Trophoblast cell (in vitro differentiated cells and primary cell): Measurements from ENCODE around the gene GNB5.

Experiments used
- DNase-seq, 2 donors: peaks; one replicate each; pipeline ENCODE4 v3.0.0-alpha.2; 2016
- H2AFZ ChIP-seq: 2 replicates; pipeline ENCODE4 v1.6.1; 2013; ENCODE audit warnings: low read length, moderate library complexity, mild to moderate bottlenecking; ENCODE audit not compliant: insufficient read depth, poor library complexity
- H2AK5ac ChIP-seq: 2 replicates; pipeline ENCODE4 v1.6.1; 2013; ENCODE audit warnings: mild to moderate bottlenecking, low read length
- H2BK120ac ChIP-seq: 2 replicates; pipeline ENCODE4 v1.6.1; 2013; ENCODE audit warnings: low read length, mild to moderate bottlenecking, moderate library complexity; ENCODE audit not compliant: insufficient read depth, poor library complexity
- H2BK12ac ChIP-seq: 2 replicates; pipeline ENCODE4 v1.6.1; 2013; ENCODE audit warnings: mild to moderate bottlenecking, low read length, moderate library complexity
- H2BK5ac ChIP-seq: 2 replicates; pipeline ENCODE4 v1.6.1; 2013; ENCODE audit warnings: low read length, low read depth, moderate library complexity, mild to moderate bottlenecking; ENCODE audit not compliant: poor library complexity
- H3K14ac ChIP-seq: 2 replicates; pipeline ENCODE4 v1.6.1; 2013; ENCODE audit warnings: mild to moderate bottlenecking, low read length
- H3K18ac ChIP-seq: 2 replicates; pipeline ENCODE4 v1.6.1; 2013; ENCODE audit warnings: mild to moderate bottlenecking, low read length
- H3K23ac ChIP-seq: 2 replicates; pipeline ENCODE4 v1.6.1; 2013; ENCODE audit warnings: low read length
- H3K27ac ChIP-seq: 2 replicates; pipeline ENCODE4 v1.5.1; 2013; ENCODE audit warnings: low read depth, mild to moderate bottlenecking, inconsistent platforms, low read length, moderate library complexity
- H3K27me3 ChIP-seq: 2 replicates; pipeline ENCODE4 v1.6.1; 2013; ENCODE audit warnings: inconsistent platforms, mild to moderate bottlenecking, low read length, moderate library complexity; ENCODE audit not compliant: insufficient read depth
- H3K36me3 ChIP-seq, 2 experiments: 1 replicate in 1 of 2; 2 replicates in 1 of 2; pipeline ENCODE4 v1.6.1; 2013; ENCODE audit warnings: low read length in 2 of 2, mild to moderate bottlenecking in 2 of 2, moderate library complexity in 1 of 2; ENCODE audit not compliant: insufficient read depth in 2 of 2, control insufficient read depth in 1 of 2
- H3K4ac ChIP-seq: 2 replicates; pipeline ENCODE4 v1.6.1; 2013; ENCODE audit warnings: low read depth, mild to moderate bottlenecking, low read length, moderate library complexity
- H3K4me1 ChIP-seq, 2 experiments: 1 replicate in 1 of 2; 2 replicates in 1 of 2; pipeline ENCODE4 v1.6.1; 2013; ENCODE audit warnings: low read length in 2 of 2, mild to moderate bottlenecking in 2 of 2, moderate library complexity in 1 of 2; ENCODE audit not compliant: insufficient read depth in 2 of 2, control insufficient read depth in 1 of 2
- H3K4me2 ChIP-seq: 2 replicates; pipeline ENCODE4 v1.6.1; 2013; ENCODE audit warnings: inconsistent platforms, mild to moderate bottlenecking, low read length, moderate library complexity
- H3K4me3 ChIP-seq: 2 replicates; pipeline ENCODE4 v1.5.1; 2013; ENCODE audit warnings: mild to moderate bottlenecking, low read depth, low read length, inconsistent platforms
- H3K79me1 ChIP-seq: one replicate; pipeline ENCODE4 v1.6.1; 2013; ENCODE audit warnings: low read length
- H3K79me2 ChIP-seq: 2 replicates; pipeline ENCODE4 v1.6.1; 2013; ENCODE audit warnings: low read length, mild to moderate bottlenecking; ENCODE audit not compliant: control insufficient read depth, insufficient read depth, poor library complexity
- H3K9ac ChIP-seq: 2 replicates; pipeline ENCODE4 v1.6.1; 2013; ENCODE audit warnings: mild to moderate bottlenecking, low read length
- H3K9me3 ChIP-seq: 2 replicates; pipeline ENCODE4 v1.6.1; 2013; ENCODE audit warnings: low read depth, mild to moderate bottlenecking, control low read depth, inconsistent platforms, low read length; ENCODE audit not compliant: insufficient read depth
- H4K12ac ChIP-seq: 2 replicates; pipeline ENCODE4 v1.6.1; 2013; ENCODE audit warnings: low read depth, mild to moderate bottlenecking, low read length, moderate library complexity
- H4K8ac ChIP-seq: 2 replicates; pipeline ENCODE4 v1.6.1; 2013; ENCODE audit warnings: low read depth, mild to moderate bottlenecking, low read length, moderate library complexity
- H4K91ac ChIP-seq: one replicate; pipeline ENCODE4 v1.6.1; 2013; ENCODE audit warnings: low read depth, mild to moderate bottlenecking, low read length, moderate library complexity
- WGBS: extraction: QIAGEN DNeasy Blood & Tissue Kit; methylation state at CpG from one replicate; pipeline ENCODE4 v1.1.7; 2013; ENCODE audit warnings: missing lambda C conversion rate; ENCODE audit not compliant: insufficient read length, insufficient coverage; ENCODE audit errors: extremely low coverage; 5-methylcytosine and 5-hydroxymethylcytosine counted together

GNB5 gene

DNA sequence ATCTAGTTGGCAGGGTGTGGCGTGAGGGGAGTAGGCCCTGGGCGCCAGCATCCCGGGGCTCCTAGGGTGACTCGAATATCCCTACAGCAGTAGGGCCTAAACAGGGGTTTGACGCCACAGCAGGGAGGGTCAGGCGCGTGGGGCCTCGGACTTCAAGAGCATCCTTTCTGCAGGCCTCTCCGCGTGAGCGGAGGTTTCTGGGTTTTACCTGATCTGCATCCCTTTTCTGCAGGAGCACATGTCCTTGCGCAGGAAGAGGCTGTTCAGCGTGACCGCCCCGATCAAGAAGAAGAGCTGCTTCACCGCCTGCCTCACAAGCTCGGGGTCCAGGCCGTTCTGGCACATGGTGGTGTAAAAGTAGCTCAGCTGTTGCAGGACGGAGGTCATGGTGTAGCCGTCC, 13.5 kb upstream of the GNB5 start:
- H3K4me1 ChIP-seq = no peaks in the 10 kb centered on the region
- no peak overlapping the region for H3K4ac ChIP-seq
- H3K9me3 ChIP-seq = no peaks in the 10 kb centered on the region
- no peaks in the 10 kb centered on the region for H3K79me1 ChIP-seq
- H3K27me3 ChIP-seq = no peaks in the 10 kb centered on the region
- no peak overlapping the region for H4K8ac ChIP-seq
- no peak overlapping the region for H4K12ac ChIP-seq
- H2BK5ac ChIP-seq = no peak overlapping the region
- H3K23ac ChIP-seq = no peak overlapping the region
- no peak overlapping the region for H3K4me2 ChIP-seq
- peaks cover 0 to 2% of the 10 kb centered on the region in 2 experiments for H3K36me3 ChIP-seq
- no peak overlapping the region for H2BK12ac ChIP-seq
- H3K14ac ChIP-seq = no peak overlapping the region
- no peak overlapping the region for H2AK5ac ChIP-seq
- no peak overlapping the region for H3K27ac ChIP-seq
- no CpG with 5 or more reads among the region's 20 CpGs for WGBS
- no peak for DNase-seq
- H3K9ac ChIP-seq = no peak overlapping the region
- H4K91ac ChIP-seq = no peak overlapping the region
- no peak overlapping the region for H3K18ac ChIP-seq
- H2BK120ac ChIP-seq = no peak overlapping the region
- no peaks in the 10 kb centered on the region for H3K79me2 ChIP-seq
- H2AFZ ChIP-seq = no peak overlapping the region
- H3K4me3 ChIP-seq = no peak overlapping the region

DNA sequence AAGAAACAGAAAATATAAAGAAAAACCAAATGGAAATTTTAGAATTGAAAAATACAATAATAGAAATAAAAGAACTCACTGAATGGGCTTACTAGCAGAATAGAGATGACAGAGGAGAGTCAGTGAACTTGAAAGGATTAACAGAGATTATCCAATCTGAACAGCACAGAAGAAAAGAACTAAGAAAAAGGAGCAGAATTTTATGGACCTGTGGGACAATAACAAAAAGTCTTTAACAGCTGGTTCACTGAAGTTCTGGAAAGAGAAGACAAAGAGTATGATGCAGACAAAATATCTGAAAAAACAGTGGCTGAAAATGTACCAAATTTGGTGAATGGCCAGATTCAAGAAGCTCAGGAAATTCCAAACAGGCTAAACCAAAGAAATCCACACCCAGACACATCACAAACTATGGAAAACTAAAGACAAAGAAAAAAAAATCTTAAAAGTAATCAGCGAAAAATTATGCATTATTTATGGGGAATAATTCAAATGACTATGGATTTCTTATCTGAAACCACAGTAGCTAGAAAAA, 9.7 kb upstream of the GNB5 start:
- DNase-seq = no peak
- H3K9ac ChIP-seq = no peak overlapping the region
- H2AFZ ChIP-seq = no peak overlapping the region
- H3K4me3 ChIP-seq = no peak overlapping the region
- H3K4me2 ChIP-seq = no peak overlapping the region
- H4K12ac ChIP-seq = no peak overlapping the region
- H3K27me3 ChIP-seq = no peaks in the 10 kb centered on the region
- no peak overlapping the region for H2BK120ac ChIP-seq
- no peak overlapping the region for H3K23ac ChIP-seq
- H4K91ac ChIP-seq = no peak overlapping the region
- H3K79me1 ChIP-seq = no peaks in the 10 kb centered on the region
- no peak overlapping the region for H4K8ac ChIP-seq
- H3K14ac ChIP-seq = no peak overlapping the region
- H3K79me2 ChIP-seq = no peaks in the 10 kb centered on the region
- no peak overlapping the region for H3K4ac ChIP-seq
- no peak overlapping the region for H2BK5ac ChIP-seq
- H3K18ac ChIP-seq = no peak overlapping the region
- H3K4me1 ChIP-seq = no peaks in the 10 kb centered on the region
- H2BK12ac ChIP-seq = no peak overlapping the region
- H3K9me3 ChIP-seq = no peaks in the 10 kb centered on the region
- WGBS = no CpG with 5 or more reads among the region's 1 CpG
- H2AK5ac ChIP-seq = no peak overlapping the region
- no peaks in the 10 kb centered on the region for H3K36me3 ChIP-seq
- H3K27ac ChIP-seq = no peak overlapping the region

DNA sequence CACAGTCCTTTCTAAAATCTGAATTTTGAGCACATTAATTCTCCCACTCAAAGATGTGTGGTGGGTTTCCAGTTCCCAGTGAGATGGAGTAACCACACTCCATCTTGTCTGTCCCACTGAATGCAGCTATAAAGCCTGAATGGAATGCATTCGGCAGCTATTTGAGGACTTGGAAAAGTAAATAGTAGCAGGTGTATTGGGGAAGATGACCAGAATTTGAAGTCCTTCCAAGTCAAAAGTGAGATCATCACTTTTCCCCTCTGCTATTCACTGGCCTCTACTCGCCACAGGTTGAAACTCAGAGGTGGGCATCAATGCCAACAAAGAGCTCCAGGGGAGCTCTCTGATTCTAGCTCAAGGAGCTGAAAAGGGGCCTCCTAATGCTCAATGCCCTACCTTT, 8.1 kb upstream of the GNB5 start:
- no peak overlapping the region for H4K91ac ChIP-seq
- no peak overlapping the region for H3K14ac ChIP-seq
- H3K23ac ChIP-seq = no peak overlapping the region
- no peak overlapping the region for H2AK5ac ChIP-seq
- H3K4ac ChIP-seq = no peak overlapping the region
- no peak overlapping the region for H2AFZ ChIP-seq
- no peaks in the 10 kb centered on the region for H3K36me3 ChIP-seq
- no peak overlapping the region for H2BK120ac ChIP-seq
- DNase-seq = no peak
- H2BK12ac ChIP-seq = no peak overlapping the region
- no peak overlapping the region for H3K27ac ChIP-seq
- H3K4me2 ChIP-seq = no peak overlapping the region
- no peaks in the 10 kb centered on the region for H3K79me1 ChIP-seq
- H3K9me3 ChIP-seq = no peaks in the 10 kb centered on the region
- H3K4me1 ChIP-seq = no peaks in the 10 kb centered on the region
- H4K12ac ChIP-seq = no peak overlapping the region
- no peak overlapping the region for H2BK5ac ChIP-seq
- H3K79me2 ChIP-seq = no peaks in the 10 kb centered on the region
- WGBS = no CpG with 5 or more reads among the region's 2 CpGs
- no peaks in the 10 kb centered on the region for H3K27me3 ChIP-seq
- no peak overlapping the region for H4K8ac ChIP-seq
- H3K4me3 ChIP-seq = no peak overlapping the region
- no peak overlapping the region for H3K18ac ChIP-seq
- no peak overlapping the region for H3K9ac ChIP-seq

DNA sequence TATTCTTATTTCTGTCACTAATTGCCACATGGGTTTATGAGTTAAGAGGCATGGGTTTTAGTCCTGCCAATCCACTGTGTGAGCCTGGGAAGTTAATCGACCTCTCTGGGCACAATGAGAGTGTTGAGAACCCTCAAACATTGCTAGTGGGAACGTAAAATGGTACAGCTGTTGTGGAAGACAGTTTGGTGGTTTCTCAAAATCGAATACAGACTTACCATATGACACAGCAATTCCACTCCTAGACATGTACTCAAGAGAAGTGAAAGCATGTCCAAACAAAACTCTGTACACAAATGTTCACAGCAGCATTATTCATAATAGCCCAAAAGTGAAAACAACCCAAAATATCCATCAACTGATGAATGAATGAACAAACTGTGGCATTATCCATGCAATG, 5.7 kb upstream of the GNB5 start:
- Histone ChIP-seq H3K9ac (no peak overlapping the region), H2AFZ (no peak overlapping the region), H2BK12ac (no peak overlapping the region), H3K23ac (no peak overlapping the region), H3K4me1 (no peaks in the 10 kb centered on the region), H2AK5ac (no peak overlapping the region), H3K79me1 (no peaks in the 10 kb centered on the region), H3K4ac (no peak overlapping the region), H4K8ac (no peak overlapping the region), H3K79me2 (no peaks in the 10 kb centered on the region), H2BK5ac (no peak overlapping the region), H3K18ac (no peak overlapping the region), H3K27me3 (no peaks in the 10 kb centered on the region), H3K36me3 (no peaks in the 10 kb centered on the region), H2BK120ac (no peak overlapping the region), H3K4me3 (no peak overlapping the region), H3K14ac (no peak overlapping the region), H4K12ac (no peak overlapping the region), H3K4me2 (no peak overlapping the region), H3K9me3 (no peaks in the 10 kb centered on the region), H4K91ac (no peak overlapping the region), H3K27ac (no peak overlapping the region)
- no peak for DNase-seq
- no CpG with 5 or more reads among the region's 3 CpGs for WGBS
